CD14-positive monocyte (primary cell): ENCODE results near the gene EYS. TPM values are rescaled to one million over a fixed set of nuclear protein-coding genes. Genes with fewer than 3 reads are reported as not detected.

Experiments used
- DNase-seq, 3 donors: peaks; one replicate each; pipeline ENCODE4 v3.0.0-alpha.2; 2011 to 2022
- H2AFZ ChIP-seq: 2 replicates; pipeline ENCODE4 v1.6.0; 2012; ENCODE audit warnings: mild to moderate bottlenecking, low read depth, low read length, inconsistent platforms; ENCODE audit not compliant: insufficient read depth, poor library complexity, severe bottlenecking
- H3K27ac ChIP-seq, 2 donors: 1 replicate in 1 of 2; 2 replicates in 1 of 2; pipeline ENCODE4 v1.5.1; 2012 to 2013; ENCODE audit warnings: low read length in 2 of 2, control low read depth in 1 of 2, inconsistent platforms in 1 of 2, low read depth in 1 of 2, mild to moderate bottlenecking in 1 of 2
- H3K27me3 ChIP-seq, 2 donors: one replicate each; pipeline versions ENCODE4 v1.6.0 to v1.6.1; 2011 to 2013; ENCODE audit warnings: low read length in 2 of 2; ENCODE audit not compliant: control insufficient read depth in 2 of 2, insufficient read depth in 2 of 2
- H3K36me3 ChIP-seq, 2 donors: replicated peaks in 1 of 2; 1 replicate in 1 of 2; 2 replicates in 1 of 2; pipeline versions ENCODE4 v1.5.1 to v1.6.1; 2012 to 2013; ENCODE audit warnings: low read length in 2 of 2, control low read depth in 1 of 2, inconsistent platforms in 1 of 2, mild to moderate bottlenecking in 1 of 2; ENCODE audit not compliant: insufficient read depth in 2 of 2, control insufficient read depth in 1 of 2
- H3K4me1 ChIP-seq, 2 donors: 1 replicate in 1 of 2; 2 replicates in 1 of 2; pipeline versions ENCODE4 v1.5.1 to v1.6.1; 2012 to 2013; ENCODE audit warnings: low read length in 2 of 2, control low read depth in 1 of 2, inconsistent platforms in 1 of 2, mild to moderate bottlenecking in 1 of 2, moderate library complexity in 1 of 2; ENCODE audit not compliant: insufficient read depth in 2 of 2, control insufficient read depth in 1 of 2
- H3K4me2 ChIP-seq: replicated peaks from 2 replicates; pipeline ENCODE3; 2012; ENCODE audit warnings: low read length, moderate library complexity, mild to moderate bottlenecking; ENCODE audit not compliant: poor library complexity, severe bottlenecking; ENCODE audit errors: extremely low read depth
- H3K4me3 ChIP-seq, 3 experiments: fragments of 200-600 bp in 1 of 3; sonication (generic) in 1 of 3; replicated peaks in 1 of 3; 1 replicate in 2 of 3; 2 replicates in 1 of 3; pipeline ENCODE4 v1.5.1; 2011 to 2013; ENCODE audit warnings: low read length in 3 of 3, mild to moderate bottlenecking in 3 of 3, control low read depth in 2 of 3, low read depth in 2 of 3, inconsistent platforms in 1 of 3, moderate library complexity in 1 of 3
- H3K79me2 ChIP-seq: 2 replicates; pipeline ENCODE4 v1.6.0; 2012; ENCODE audit warnings: mild to moderate bottlenecking, control low read depth, inconsistent platforms, low read length, moderate library complexity; ENCODE audit not compliant: insufficient read depth
- H3K9ac ChIP-seq: 2 replicates; pipeline ENCODE4 v1.6.0; 2017; ENCODE audit warnings: low read length, mild to moderate bottlenecking; ENCODE audit not compliant: insufficient read depth, poor library complexity, severe bottlenecking
- H3K9me3 ChIP-seq, 2 donors: replicated peaks in 1 of 2; 1 replicate in 1 of 2; 2 replicates in 1 of 2; pipeline versions ENCODE4 v1.5.1 to v1.6.1; 2012 to 2013; ENCODE audit warnings: low read length in 2 of 2, control low read depth in 1 of 2; ENCODE audit not compliant: control insufficient read depth in 1 of 2, insufficient read depth in 1 of 2
- H4K20me1 ChIP-seq: 2 replicates; pipeline ENCODE4 v1.6.0; 2012; ENCODE audit warnings: mild to moderate bottlenecking, low read length, control low read depth, moderate library complexity; ENCODE audit not compliant: insufficient read depth
- H3K27ac Mint-ChIP-seq, 7 donors: one replicate each; pipeline ENCODE4 v1.8.0; 2020; ENCODE audit warnings: mild to moderate bottlenecking in 7 of 7, mixed read lengths in 7 of 7, moderate library complexity in 6 of 7, inconsistent platforms in 2 of 7
- H3K27me3 Mint-ChIP-seq, 3 donors: one replicate each; pipeline ENCODE4 v1.8.0; 2021 to 2022; ENCODE audit warnings: low read depth in 3 of 3, mild to moderate bottlenecking in 3 of 3, mixed read lengths in 3 of 3, moderate library complexity in 3 of 3, inconsistent platforms in 1 of 3
- H3K36me3 Mint-ChIP-seq, 2 donors: one replicate each; pipeline ENCODE4 v1.8.0; 2020; ENCODE audit warnings: mixed read lengths in 2 of 2, inconsistent platforms in 1 of 2, mild to moderate bottlenecking in 1 of 2
- H3K4me1 Mint-ChIP-seq: one replicate; pipeline ENCODE4 v1.8.0; 2020; ENCODE audit warnings: mild to moderate bottlenecking, mixed read lengths
- H3K4me3 Mint-ChIP-seq, 2 donors: one replicate each; pipeline ENCODE4 v1.8.0; 2020; ENCODE audit warnings: mild to moderate bottlenecking in 2 of 2, mixed read lengths in 2 of 2, moderate library complexity in 1 of 2
- H3K9me3 Mint-ChIP-seq, 7 donors: one replicate each; pipeline ENCODE4 v1.8.0; 2020 to 2022; ENCODE audit warnings: mixed read lengths in 7 of 7, mild to moderate bottlenecking in 6 of 7, moderate library complexity in 6 of 7, inconsistent platforms in 2 of 7
- CTCF ChIP-seq: fragments of 200-600 bp; IDR thresholded peaks from one replicate; pipeline ENCODE4 v1.8.0; 2022; ENCODE audit warnings: antibody characterized with exemption, mild to moderate bottlenecking
- WGBS: methylation state at CpG from one replicate; pipeline ENCODE4 v1.1.5; 2013; ENCODE audit warnings: missing lambda C conversion rate; ENCODE audit not compliant: insufficient coverage; 5-methylcytosine and 5-hydroxymethylcytosine counted together
- intact Hi-C, 2 donors: fragments of 100-400 bp; cut with micrococcal nuclease; formaldehyde crosslinking; loops; one replicate each; pipeline versions ENCODE4 v1.15.0 to v1.15.1; 2023
- polyA plus RNA-seq, 3 donors: library from polyadenylated mRNA; depleted of rRNA in 1 of 3; unstranded in 2 of 3; stranded (reverse) in 1 of 3; fragments of 300-500 nt in 2 of 3; fragments of >200 nt in 1 of 3; fragmentation: Illumina TruSeq in 2 of 3; gene quantifications; 1 replicate in 2 of 3; 2 replicates in 1 of 3; pipeline ENCODE4 v1.2.3, GENCODE V29; 2012 to 2021

EYS gene
- polyA plus RNA-seq, 3 donors, result 0.01 to 0.03 TPM; not detected in 1

GRCh38 chr6:64326939-64327338 lies 1380.1 kb downstream of the EYS start:
- Histone ChIP-seq H3K79me2 (no peaks in the 10 kb centered on the region), H3K4me2 (no peak overlapping the region), H3K9ac (no peak overlapping the region), H3K36me3 (no peaks in the 10 kb centered on the region), H3K4me3 (no peak overlapping the region), H3K4me1 (no peaks in the 10 kb centered on the region), H3K9me3 (peaks cover 4 to 8% of the 10 kb centered on the region in 2 donors), H4K20me1 (no peaks in the 10 kb centered on the region), H2AFZ (no peak overlapping the region), H3K27me3 (no peaks in the 10 kb centered on the region), H3K27ac (no peak overlapping the region)
- Mint-ChIP-seq H3K4me1 (no peaks in the 10 kb centered on the region), H3K27ac (no peak overlapping the region), H3K27me3 (peaks cover 0 to 4% (median 2%) of the 10 kb centered on the region in 3 donors), H3K36me3 (no peaks in the 10 kb centered on the region), H3K4me3 (no peak overlapping the region), H3K9me3 (peaks cover 3 to 8% (median 5%) of the 10 kb centered on the region in 7 donors)
- intact Hi-C loops, result no loop called here
- WGBS, result 96% methylated on average over 6 of the region's 8 CpGs
- no peak for TF ChIP-seq CTCF
- no peak for DNase-seq

GRCh38 chr6:64325093-64325492 lies 1381.9 kb downstream of the EYS start:
- no peaks in the 10 kb centered on the region for H3K27me3 ChIP-seq
- no peak overlapping the region for H3K4me2 ChIP-seq
- Mint-ChIP-seq H3K9me3 (peaks cover 3 to 8% (median 5%) of the 10 kb centered on the region in 7 donors), H3K4me3 (no peak overlapping the region), H3K36me3 (no peaks in the 10 kb centered on the region), H3K4me1 (no peaks in the 10 kb centered on the region), H3K27ac (no peak overlapping the region), H3K27me3 (peaks cover 0 to 4% (median 2%) of the 10 kb centered on the region in 3 donors)
- no peak overlapping the region for H2AFZ ChIP-seq
- no peaks in the 10 kb centered on the region for H3K4me1 ChIP-seq
- intact Hi-C loops, result no loop called here
- H3K27ac ChIP-seq, result no peak overlapping the region
- no CpG with 5 or more reads among the region's 2 CpGs for WGBS
- TF ChIP-seq CTCF, result no peak
- peaks cover 4 to 8% of the 10 kb centered on the region in 2 donors for H3K9me3 ChIP-seq
- H3K36me3 ChIP-seq, result no peaks in the 10 kb centered on the region
- no peak for DNase-seq
- no peak overlapping the region for H3K9ac ChIP-seq
- H3K4me3 ChIP-seq, result no peak overlapping the region
- H3K79me2 ChIP-seq, result no peaks in the 10 kb centered on the region
- no peaks in the 10 kb centered on the region for H4K20me1 ChIP-seq
